GM12872 (cell line): Measurements from ENCODE around the gene TMBIM4.

Source experiments
- TF ChIP-seq, protein P1 (sequence below): IDR thresholded peaks from 3 replicates; pipeline ENCODE4 v1.5.1; 2011; ENCODE audit warnings: low read depth, mild to moderate bottlenecking, low read length, moderate library complexity; ENCODE audit not compliant: insufficient read depth

Gene TMBIM4

DNA sequence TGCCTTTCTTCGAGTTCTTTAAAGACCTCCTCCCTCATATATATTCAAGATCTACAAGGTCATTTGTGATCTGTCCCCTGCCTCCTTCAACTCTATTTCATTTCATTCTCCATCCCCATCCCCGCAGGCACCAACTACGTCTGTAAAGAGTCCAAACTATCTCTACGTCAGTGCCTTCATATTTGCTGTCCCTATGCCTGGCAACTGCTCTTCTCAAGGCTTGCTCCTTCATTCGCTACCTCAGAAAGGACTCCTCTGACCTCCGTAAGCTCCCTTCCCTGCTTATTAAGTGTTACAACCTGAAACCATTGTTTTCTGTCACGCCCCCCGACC, 39.9 kb downstream of the TMBIM4 start:
- TF ChIP-seq, protein P1, sequence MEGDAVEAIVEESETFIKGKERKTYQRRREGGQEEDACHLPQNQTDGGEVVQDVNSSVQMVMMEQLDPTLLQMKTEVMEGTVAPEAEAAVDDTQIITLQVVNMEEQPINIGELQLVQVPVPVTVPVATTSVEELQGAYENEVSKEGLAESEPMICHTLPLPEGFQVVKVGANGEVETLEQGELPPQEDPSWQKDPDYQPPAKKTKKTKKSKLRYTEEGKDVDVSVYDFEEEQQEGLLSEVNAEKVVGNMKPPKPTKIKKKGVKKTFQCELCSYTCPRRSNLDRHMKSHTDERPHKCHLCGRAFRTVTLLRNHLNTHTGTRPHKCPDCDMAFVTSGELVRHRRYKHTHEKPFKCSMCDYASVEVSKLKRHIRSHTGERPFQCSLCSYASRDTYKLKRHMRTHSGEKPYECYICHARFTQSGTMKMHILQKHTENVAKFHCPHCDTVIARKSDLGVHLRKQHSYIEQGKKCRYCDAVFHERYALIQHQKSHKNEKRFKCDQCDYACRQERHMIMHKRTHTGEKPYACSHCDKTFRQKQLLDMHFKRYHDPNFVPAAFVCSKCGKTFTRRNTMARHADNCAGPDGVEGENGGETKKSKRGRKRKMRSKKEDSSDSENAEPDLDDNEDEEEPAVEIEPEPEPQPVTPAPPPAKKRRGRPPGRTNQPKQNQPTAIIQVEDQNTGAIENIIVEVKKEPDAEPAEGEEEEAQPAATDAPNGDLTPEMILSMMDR, result no peak

GRCh38 chr12:66127650-66128049, 42.1 kb downstream of the TMBIM4 start:
- TF ChIP-seq, protein P1, result no peak

DNA sequence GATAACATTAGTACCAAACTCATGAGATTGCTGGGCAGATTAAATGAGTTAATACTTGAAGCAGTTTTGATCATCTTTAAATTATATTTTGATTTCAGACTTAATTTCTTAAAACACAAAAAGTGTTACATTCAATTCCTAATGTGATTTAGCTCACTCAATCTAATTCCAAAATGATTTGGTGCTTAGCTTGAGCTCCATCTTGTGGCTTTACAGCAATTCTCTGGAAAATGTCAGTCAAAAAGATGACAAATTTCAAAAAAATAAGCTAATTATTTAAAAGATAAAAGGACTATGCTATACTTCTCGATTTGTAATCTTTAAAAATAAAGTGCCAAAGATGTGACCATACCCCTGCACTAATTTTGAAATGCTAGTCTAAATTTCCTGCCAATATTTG, 49.3 kb downstream of the TMBIM4 start:
- TF ChIP-seq, protein P1, result no peak

DNA sequence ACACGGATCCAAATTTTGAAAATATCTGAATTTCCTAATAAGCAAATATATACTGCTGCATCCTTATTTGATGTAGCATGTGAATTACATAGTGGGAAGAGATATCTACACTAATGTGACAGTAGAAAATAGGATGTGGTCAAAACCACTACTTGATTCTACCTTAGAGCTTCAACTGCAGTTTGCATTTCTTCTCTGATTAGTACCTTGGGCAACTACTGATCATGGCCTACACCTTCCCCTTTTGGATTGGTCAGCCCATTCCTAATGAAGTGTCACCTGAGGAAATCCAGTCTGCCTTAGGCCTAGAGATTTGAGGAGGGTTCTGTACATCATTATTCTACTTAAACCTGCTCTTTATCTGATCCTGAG, 49.9 kb downstream of the TMBIM4 start:
- TF ChIP-seq, protein P1, result no peak

DNA sequence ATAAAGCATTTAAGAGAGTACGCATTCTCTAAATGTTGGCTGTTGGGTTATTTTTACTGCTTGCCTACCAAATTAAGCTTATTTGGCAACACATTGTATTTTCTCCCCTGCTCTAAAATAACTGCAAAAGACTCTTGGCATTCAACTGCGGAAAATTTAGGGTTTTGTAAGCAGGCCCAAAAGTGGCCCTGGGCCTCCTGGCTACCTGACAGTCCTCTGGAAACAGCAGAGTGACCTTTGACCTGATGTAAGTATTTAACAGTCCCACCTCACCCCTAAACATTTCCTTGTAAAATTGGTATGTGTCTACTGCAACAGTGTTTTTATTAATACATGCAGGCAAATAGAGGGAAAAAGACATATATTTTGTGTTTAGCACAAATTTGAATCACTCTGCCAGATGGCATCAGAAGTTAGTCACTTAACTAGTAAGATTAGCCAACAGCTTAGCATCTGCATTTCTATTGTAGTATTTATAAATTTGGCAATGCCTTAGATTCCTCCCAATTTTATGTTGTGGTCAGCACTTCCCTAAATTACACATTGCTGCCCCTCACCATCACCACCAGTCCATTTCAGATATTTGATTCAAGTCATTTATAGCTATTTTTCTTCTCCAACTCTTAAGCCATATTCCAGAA, 50.4 kb downstream of the TMBIM4 start:
- TF ChIP-seq, protein P1, result no peak

DNA sequence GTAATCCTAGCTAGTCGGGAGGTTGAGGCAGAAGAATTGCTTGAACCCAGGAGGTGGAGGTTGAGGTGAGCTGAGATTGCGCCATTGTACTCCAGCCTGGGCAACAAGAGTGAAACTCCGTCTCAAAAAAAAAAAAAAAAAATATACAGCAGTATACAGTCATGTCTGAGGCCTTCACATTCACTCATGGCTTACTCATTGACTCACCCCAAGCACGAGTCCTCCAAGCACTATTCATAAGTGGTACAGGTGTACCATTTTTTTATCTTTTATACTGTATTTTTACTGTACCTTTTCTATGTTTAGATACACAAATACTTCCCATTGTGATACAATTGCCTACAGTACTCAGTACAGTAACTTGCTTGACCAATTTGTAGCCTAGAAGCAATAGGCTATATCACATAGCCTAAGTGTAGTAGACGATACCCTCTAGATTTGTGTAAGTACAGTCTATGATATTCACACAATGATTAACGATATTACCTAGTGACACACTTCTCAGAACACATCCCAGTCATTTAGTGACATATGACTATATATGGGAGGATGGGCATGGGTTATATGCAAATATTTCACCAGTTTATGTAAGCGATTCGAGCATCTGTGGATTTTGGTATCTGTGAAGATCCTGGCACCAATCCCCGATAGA, 51.4 kb downstream of the TMBIM4 start:
- TF ChIP-seq, protein P1, result no peak

DNA sequence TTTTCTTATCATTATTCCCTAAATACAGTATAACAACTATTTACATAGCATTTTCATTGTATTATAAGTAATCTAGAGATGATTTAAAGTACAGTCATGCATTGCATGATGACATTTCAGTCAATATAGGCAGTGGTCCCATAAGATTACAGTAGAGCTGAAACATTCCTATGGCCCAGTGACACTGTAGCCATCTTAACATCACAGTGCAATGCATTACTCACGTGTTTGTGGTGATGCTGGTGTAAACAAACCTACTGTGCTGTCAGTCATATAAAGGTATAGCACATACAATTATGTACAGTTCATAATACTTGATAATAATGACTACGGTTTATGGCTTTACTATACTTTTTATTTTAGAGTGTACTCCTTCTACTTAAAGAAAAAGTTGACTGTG, 52.6 kb downstream of the TMBIM4 start:
- TF ChIP-seq, protein P1, result no peak
